GM10248 (cell line): ENCODE measurements around the gene FOSL2.

Source experiments
- CTCF ChIA-PET: fragments of 300-600 bp; sonication (Branson Sonifier 250); formaldehyde crosslinking; extraction: SDS; loops from one replicate; lab custom pipeline; 2021; ENCODE audit warnings: antibody characterized with exemption; lab: Yijun Ruan, JAX
- POLR2A ChIA-PET: fragments of 350-650 bp; sonication (Branson Sonifier 250); formaldehyde crosslinking; extraction: SDS; loops from one replicate; lab custom pipeline; 2020; ENCODE audit warnings: antibody characterized with exemption; lab: Yijun Ruan, JAX
- DNase-seq: peaks from one replicate; pipeline ENCODE4 v3.0.0; 2012; ENCODE audit errors: extremely low spot score
- CTCF ChIP-seq: IDR thresholded peaks from 2 replicates; pipeline ENCODE4 v1.5.1; 2012; ENCODE audit warnings: mild to moderate bottlenecking, low read depth; ENCODE audit errors: extremely low read depth, missing control alignments, control extremely low read depth

The FOSL2 gene

GRCh38 chr2:28350196-28350595, 42.5 kb upstream of the FOSL2 start:
- DNase-seq: no peak
- CTCF ChIA-PET: interaction anchor here (1.4 to 2.4 kb wide), 2 partner anchors 9 to 33 kb away, joined by 4 to 11 read pairs; no protein-coding TSS in a partner anchor
- POLR2A ChIA-PET: no interaction called here
- no peak for TF ChIP-seq CTCF

GRCh38 chr2:28350791-28351285, 41.8 kb upstream of the FOSL2 start:
- TF ChIP-seq CTCF: no peak
- POLR2A ChIA-PET: no interaction called here
- CTCF ChIA-PET: interaction anchor here (0.7 to 2.4 kb wide), 3 partner anchors 9 to 34 kb away, joined by 4 to 11 read pairs (median 4); no protein-coding TSS in a partner anchor

DNA sequence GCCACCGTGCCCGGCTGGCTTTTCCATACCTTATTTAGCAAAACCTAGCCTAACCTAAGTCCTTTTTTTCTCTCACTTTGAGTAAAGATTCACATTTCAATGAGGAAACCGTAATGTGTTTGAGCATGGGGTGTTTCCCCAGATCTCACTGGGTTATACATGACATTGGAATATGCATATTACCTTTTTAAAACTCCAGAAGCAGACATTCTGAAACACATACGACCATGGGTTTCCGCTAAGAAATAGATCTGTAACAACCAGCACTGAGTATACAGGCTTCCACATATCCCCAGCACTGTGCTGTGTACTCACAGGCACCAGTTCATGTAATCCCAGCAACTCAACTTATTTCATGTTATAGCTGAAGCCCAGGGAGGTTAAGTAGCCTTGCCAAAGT, 41.0 kb upstream of the FOSL2 start:
- ChIA-PET POLR2A (no interaction called here), CTCF (interaction anchor here (2.4 kb wide), 1 partner anchor 10 kb away, joined by 11 read pairs; no protein-coding TSS in a partner anchor)
- DNase-seq: no peak
- TF ChIP-seq CTCF: no peak

More at GRCh38 chr2:28350791-28351285, 41.8 kb upstream of the FOSL2 start:
- no peak for DNase-seq

- DNase-seq: no peak
- POLR2A ChIA-PET: no interaction called here
- CTCF ChIA-PET: no interaction called here
- TF ChIP-seq CTCF: no peak
Observed at GRCh38 chr2:28352104-28352503, 40.6 kb upstream of the FOSL2 start.

- CTCF ChIA-PET: interaction anchor here (1.0 kb wide), 1 partner anchor 20 kb away, joined by 3 read pairs; no protein-coding TSS in a partner anchor
- POLR2A ChIA-PET: no interaction called here
- TF ChIP-seq CTCF: no peak
- no peak for DNase-seq
Observed at GRCh38 chr2:28352610-28353195, 40.0 kb upstream of the FOSL2 start.

DNA sequence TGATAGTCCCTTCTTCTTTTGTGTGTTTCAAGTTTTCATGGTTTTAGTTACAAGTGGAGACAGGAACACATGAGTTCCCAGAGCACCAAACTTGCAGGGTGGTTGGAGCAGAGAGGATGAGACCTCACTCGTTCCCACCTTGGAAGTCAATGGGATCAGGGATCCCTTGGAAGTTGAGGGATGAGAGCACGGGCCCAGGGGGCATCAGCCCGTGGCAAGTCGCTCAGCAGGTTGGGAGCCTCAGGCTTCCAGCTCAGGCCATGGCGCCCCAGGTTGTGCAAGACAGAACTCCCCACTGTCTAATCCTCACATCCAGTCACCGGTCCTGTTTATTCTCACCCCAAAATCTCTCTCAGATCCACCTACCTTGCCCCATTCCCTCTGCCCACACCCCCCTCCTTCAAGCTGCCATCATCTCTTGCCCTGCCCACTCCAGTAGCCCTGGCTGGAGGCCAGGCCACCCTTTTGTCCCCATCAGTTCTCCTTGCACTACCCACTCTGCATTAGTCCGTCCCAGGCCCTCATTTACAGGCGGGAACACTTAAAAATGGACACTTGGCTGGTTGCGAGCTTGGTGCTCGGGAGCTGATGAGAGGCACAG, 37.6 kb upstream of the FOSL2 start:
- DNase-seq: no peak
- POLR2A ChIA-PET: no interaction called here
- TF ChIP-seq CTCF: no peak

More for the DNA sequence above, 37.6 kb upstream of the FOSL2 start:
- CTCF ChIA-PET: no interaction called here
